Measurements from ENCODE around the gene C6.
A peak's percentile ranks its signal among the peaks of the same experiment; 100 is the strongest.
"Not testable (repeated sequence)": the region's sequence is repeated elsewhere in the genome, so short reads cannot be mapped to it uniquely, and the experiment has no call there.

The C6 gene

GRCh38 chr5:41199660-41200059 lies 13.7 kb downstream of the C6 start:
- no peak for TF ChIP-seq CTCF (conservative IDR thresholded peaks at IDR 0.05)
- no peak overlapping the region for H3K27ac ChIP-seq

GRCh38 chr5:41196197-41196596 lies 17.1 kb downstream of the C6 start:
- no peak for TF ChIP-seq CTCF (conservative IDR thresholded peaks at IDR 0.05)
- no peak overlapping the region for H3K27ac ChIP-seq

- no peak overlapping the region for H3K27ac ChIP-seq
- no peak for TF ChIP-seq CTCF (conservative IDR thresholded peaks at IDR 0.05)
These were observed 18.1 kb downstream of the C6 start for GRCh38 chr5:41195228-41195627.

GRCh38 chr5:41194339-41194738 lies 19.0 kb downstream of the C6 start:
- H3K27ac ChIP-seq = peak overlapping the region; percentile 53; the same call in 1 of the 2 replicates
- no peak for TF ChIP-seq CTCF (conservative IDR thresholded peaks at IDR 0.05)

- no peak for TF ChIP-seq CTCF (conservative IDR thresholded peaks at IDR 0.05)
- H3K27ac ChIP-seq = peak overlapping the region; percentile 53
These were observed 19.7 kb downstream of the C6 start for GRCh38 chr5:41193456-41194205.

- H3K27ac ChIP-seq = no peak overlapping the region
- TF ChIP-seq CTCF (conservative IDR thresholded peaks at IDR 0.05) = no peak
These were observed 22.1 kb downstream of the C6 start for GRCh38 chr5:41191249-41191648.

GRCh38 chr5:41186143-41186542 lies 27.2 kb downstream of the C6 start:
- no peak overlapping the region for H3K27ac ChIP-seq
- no peak for TF ChIP-seq CTCF (conservative IDR thresholded peaks at IDR 0.05)

- H3K27ac ChIP-seq = not testable (repeated sequence)
These were observed 30.0 kb downstream of the C6 start for GRCh38 chr5:41183331-41183730.
